HG03039 (cell line): Measurements from ENCODE around the gene TSC22D3.
"Not testable (repeated sequence)": the region's sequence is repeated elsewhere in the genome, so short reads cannot be mapped to it uniquely, and the experiment has no call there.

Experiments
- ATAC-seq: cut with Tn5 transposase; IDR thresholded peaks from one replicate; pipeline ENCODE4 v1.9.1; 2021; ENCODE audit warnings: mild to moderate bottlenecking, moderate library complexity; ENCODE audit not compliant: unreplicated experiment

TSC22D3 gene

GRCh38 chrX:107775734-107776511, at the start of gene TSC22D3:
TSS of gene TSC22D3 (minus strand) at chrX:107775787. CDS start at chrX:107775419, 368 bp downstream.
- peak; percentile 88 for ATAC-seq

GRCh38 chrX:107823456-107823855, 47.9 kb upstream of the TSC22D3 start:
- ATAC-seq = no peak

GRCh38 chrX:107823042-107823441, 47.5 kb upstream of the TSC22D3 start:
- ATAC-seq = no peak

GRCh38 chrX:107818900-107819521, 43.4 kb upstream of the TSC22D3 start:
- ATAC-seq = no peak

- not testable (repeated sequence) for ATAC-seq
These were observed 34.5 kb upstream of the TSC22D3 start for GRCh38 chrX:107810053-107810452.

- no peak for ATAC-seq
These were observed 29.6 kb upstream of the TSC22D3 start for GRCh38 chrX:107805179-107805578.

GRCh38 chrX:107804427-107804826, 28.8 kb upstream of the TSC22D3 start:
- no peak for ATAC-seq

- no peak for ATAC-seq
These were observed 12.2 kb upstream of the TSC22D3 start for GRCh38 chrX:107787827-107788226.

GRCh38 chrX:107780525-107780924, 4.9 kb upstream of the TSC22D3 start:
- ATAC-seq = no peak

GRCh38 chrX:107777536-107777832, 1.9 kb upstream of the TSC22D3 start, which contains the start of gene NCBP2L:
TSS of gene NCBP2L (plus strand) at chrX:107777733. CDS start at chrX:107794221, 16,488 bp downstream.
- no peak for ATAC-seq

GRCh38 chrX:107776649-107777535, 1.3 kb upstream of the TSC22D3 start:
- no peak for ATAC-seq

- ATAC-seq = peak; percentile 6
These were observed 420 bp downstream of the TSC22D3 start for GRCh38 chrX:107775000-107775733.

GRCh38 chrX:107773906-107774435, 1.6 kb downstream of the TSC22D3 start:
- no peak for ATAC-seq

- no peak for ATAC-seq
These were observed 2.4 kb downstream of the TSC22D3 start for GRCh38 chrX:107773206-107773605.

- ATAC-seq = no peak
These were observed 5.8 kb downstream of the TSC22D3 start for GRCh38 chrX:107769581-107770317.

- ATAC-seq = no peak
These were observed 7.5 kb downstream of the TSC22D3 start for GRCh38 chrX:107768051-107768450.

GRCh38 chrX:107766470-107767150, 9.0 kb downstream of the TSC22D3 start:
- no peak for ATAC-seq

GRCh38 chrX:107764845-107765608, 10.6 kb downstream of the TSC22D3 start:
- no peak for ATAC-seq

- no peak for ATAC-seq
These were observed 11.9 kb downstream of the TSC22D3 start for GRCh38 chrX:107763647-107764046.
